ENCODE results near the gene SLC35F3. TPM values are rescaled to one million over a fixed set of nuclear protein-coding genes. Genes with fewer than 3 reads are reported as not detected.

The SLC35F3 gene
- total and polyA plus RNA-seq, 3 donors from 2014 or later: 0.43 to 0.87 (median 0.47) TPM

DNA sequence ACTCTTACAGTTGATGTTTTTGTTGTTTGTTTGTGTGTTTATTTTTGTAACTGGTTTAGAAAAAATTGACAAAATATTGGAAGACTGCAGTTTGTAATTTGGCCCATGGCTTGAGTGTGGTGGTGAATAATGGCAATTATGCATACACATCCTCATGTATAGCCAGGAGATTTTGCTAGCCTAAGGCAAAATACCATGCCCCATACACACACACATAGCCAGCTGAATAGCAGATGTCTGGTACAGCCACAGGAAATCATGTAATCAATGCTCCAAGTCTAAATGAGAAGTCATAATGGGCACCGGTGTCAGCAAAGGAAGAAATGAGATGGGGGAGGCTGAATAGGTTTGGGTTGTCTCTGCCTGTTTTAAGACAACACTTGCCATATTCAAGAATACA lies 333.6 kb downstream of the SLC35F3 start:
- no peaks in the 10 kb centered on the region for H3K36me3 ChIP-seq (ENCODE audit: low read depth, missing control alignments)
- TF ChIP-seq, protein P1, sequence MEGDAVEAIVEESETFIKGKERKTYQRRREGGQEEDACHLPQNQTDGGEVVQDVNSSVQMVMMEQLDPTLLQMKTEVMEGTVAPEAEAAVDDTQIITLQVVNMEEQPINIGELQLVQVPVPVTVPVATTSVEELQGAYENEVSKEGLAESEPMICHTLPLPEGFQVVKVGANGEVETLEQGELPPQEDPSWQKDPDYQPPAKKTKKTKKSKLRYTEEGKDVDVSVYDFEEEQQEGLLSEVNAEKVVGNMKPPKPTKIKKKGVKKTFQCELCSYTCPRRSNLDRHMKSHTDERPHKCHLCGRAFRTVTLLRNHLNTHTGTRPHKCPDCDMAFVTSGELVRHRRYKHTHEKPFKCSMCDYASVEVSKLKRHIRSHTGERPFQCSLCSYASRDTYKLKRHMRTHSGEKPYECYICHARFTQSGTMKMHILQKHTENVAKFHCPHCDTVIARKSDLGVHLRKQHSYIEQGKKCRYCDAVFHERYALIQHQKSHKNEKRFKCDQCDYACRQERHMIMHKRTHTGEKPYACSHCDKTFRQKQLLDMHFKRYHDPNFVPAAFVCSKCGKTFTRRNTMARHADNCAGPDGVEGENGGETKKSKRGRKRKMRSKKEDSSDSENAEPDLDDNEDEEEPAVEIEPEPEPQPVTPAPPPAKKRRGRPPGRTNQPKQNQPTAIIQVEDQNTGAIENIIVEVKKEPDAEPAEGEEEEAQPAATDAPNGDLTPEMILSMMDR (IDR thresholded peaks at IDR 0.05): no peak
- no peak for TF ChIP-seq POLR2A (IDR thresholded peaks at IDR 0.05)
- intact Hi-C loops (cut with DNase I; ENCODE audit: low total_unique reads): no loop called here

GRCh38 chr1:234239515-234239914 lies 335.0 kb downstream of the SLC35F3 start:
- Histone ChIP-seq H3K27ac (no peak overlapping the region), H3K4me1 (no peaks in the 10 kb centered on the region)

More for the DNA sequence above, 333.6 kb downstream of the SLC35F3 start:
- Histone ChIP-seq H3K4me3 (no peak overlapping the region), H3K27ac (no peak overlapping the region), H3K4me1 (no peaks in the 10 kb centered on the region), H3K27me3 (no peaks in the 10 kb centered on the region), H3K9me3 (no peaks in the 10 kb centered on the region)
- 77 to 92% methylated on average over 1 of the region's 1 CpG for WGBS, 2 donors
- no peak for DNase-seq

GRCh38 chr1:234239936-234240335 lies 335.5 kb downstream of the SLC35F3 start:
- intact Hi-C loops (cut with DNase I; ENCODE audit: low total_unique reads): no loop called here
- Histone ChIP-seq H3K27ac (no peak overlapping the region), H3K4me1 (no peaks in the 10 kb centered on the region), H3K4me3 (no peak overlapping the region), H3K9me3 (no peaks in the 10 kb centered on the region), H3K27me3 (no peaks in the 10 kb centered on the region), H3K36me3 (ENCODE audit: low read depth, missing control alignments) (no peaks in the 10 kb centered on the region)
- DNase-seq: no peak
- TF ChIP-seq POLR2A (IDR thresholded peaks at IDR 0.05): no peak
- TF ChIP-seq, protein P1 (IDR thresholded peaks at IDR 0.05): no peak
- 89 to 94% methylated on average over 9 of the region's 9 CpGs for WGBS, 2 donors

More at GRCh38 chr1:234239515-234239914, 335.0 kb downstream of the SLC35F3 start:
- intact Hi-C loops (cut with DNase I; ENCODE audit: low total_unique reads): no loop called here
- Histone ChIP-seq H3K4me3 (no peak overlapping the region), H3K36me3 (ENCODE audit: low read depth, missing control alignments) (no peaks in the 10 kb centered on the region), H3K9me3 (no peaks in the 10 kb centered on the region), H3K27me3 (no peaks in the 10 kb centered on the region)
- no peak for TF ChIP-seq POLR2A (IDR thresholded peaks at IDR 0.05)
- TF ChIP-seq, protein P1 (IDR thresholded peaks at IDR 0.05): no peak
- DNase-seq: no peak
- 94 to 95% methylated on average over 2 of the region's 2 CpGs for WGBS, 2 donors

DNA sequence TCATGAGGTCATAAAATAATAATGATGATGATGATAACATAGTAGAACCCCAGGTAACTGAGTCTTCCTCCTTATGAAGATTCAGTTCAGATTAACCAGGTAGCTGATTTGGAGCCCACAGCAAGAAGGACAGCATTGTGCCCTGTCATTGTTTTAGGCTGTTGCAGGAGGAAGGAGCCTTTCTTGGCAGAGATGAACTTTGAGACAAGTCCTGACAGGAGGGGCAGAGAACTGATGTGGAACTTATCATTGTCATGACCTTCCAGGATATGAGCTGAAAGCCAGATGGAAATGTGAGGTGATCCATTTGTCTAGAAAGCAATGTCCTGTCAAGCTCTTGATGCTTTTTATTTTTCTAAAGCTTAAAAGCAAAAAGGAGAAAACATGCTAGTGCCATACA lies 336.2 kb downstream of the SLC35F3 start:
- no peaks in the 10 kb centered on the region for H3K27me3 ChIP-seq
- H3K4me3 ChIP-seq: no peak overlapping the region
- TF ChIP-seq POLR2A (IDR thresholded peaks at IDR 0.05): no peak
- TF ChIP-seq, protein P1 (IDR thresholded peaks at IDR 0.05): no peak
- no peak for DNase-seq
- intact Hi-C loops (cut with DNase I; ENCODE audit: low total_unique reads): no loop called here
- H3K36me3 ChIP-seq (ENCODE audit: low read depth, missing control alignments): no peaks in the 10 kb centered on the region
- no peaks in the 10 kb centered on the region for H3K9me3 ChIP-seq
- no peaks in the 10 kb centered on the region for H3K4me1 ChIP-seq
- no peak overlapping the region for H3K27ac ChIP-seq

- no peak for DNase-seq
- no peak overlapping the region for H3K4me3 ChIP-seq
- WGBS, 2 donors: 74 to 85% methylated on average over 5 of the region's 5 CpGs
- no peaks in the 10 kb centered on the region for H3K27me3 ChIP-seq
- no peak overlapping the region for H3K27ac ChIP-seq
- intact Hi-C loops (cut with DNase I; ENCODE audit: low total_unique reads): no loop called here
- TF ChIP-seq, protein P1 (IDR thresholded peaks at IDR 0.05): no peak
- TF ChIP-seq POLR2A (IDR thresholded peaks at IDR 0.05): no peak
- H3K36me3 ChIP-seq (ENCODE audit: low read depth, missing control alignments): no peaks in the 10 kb centered on the region
- no peaks in the 10 kb centered on the region for H3K9me3 ChIP-seq
- H3K4me1 ChIP-seq: no peaks in the 10 kb centered on the region
Observed at GRCh38 chr1:234241941-234242490, 337.5 kb downstream of the SLC35F3 start.
